NCI-H1105 (cell line): ENCODE measurements around the gene ZMIZ1.

Experiments used
- DNase-seq: peaks from one replicate; lab custom pipeline; 2025; lab: John Stamatoyannopoulos, UW

The ZMIZ1 gene

GRCh38 chr10:79308969-79309665 lies 240.4 kb downstream of the ZMIZ1 start:
- DNase-seq: no peak

- no peak for DNase-seq
Observed at GRCh38 chr10:79310200-79310865, 241.6 kb downstream of the ZMIZ1 start.

DNA sequence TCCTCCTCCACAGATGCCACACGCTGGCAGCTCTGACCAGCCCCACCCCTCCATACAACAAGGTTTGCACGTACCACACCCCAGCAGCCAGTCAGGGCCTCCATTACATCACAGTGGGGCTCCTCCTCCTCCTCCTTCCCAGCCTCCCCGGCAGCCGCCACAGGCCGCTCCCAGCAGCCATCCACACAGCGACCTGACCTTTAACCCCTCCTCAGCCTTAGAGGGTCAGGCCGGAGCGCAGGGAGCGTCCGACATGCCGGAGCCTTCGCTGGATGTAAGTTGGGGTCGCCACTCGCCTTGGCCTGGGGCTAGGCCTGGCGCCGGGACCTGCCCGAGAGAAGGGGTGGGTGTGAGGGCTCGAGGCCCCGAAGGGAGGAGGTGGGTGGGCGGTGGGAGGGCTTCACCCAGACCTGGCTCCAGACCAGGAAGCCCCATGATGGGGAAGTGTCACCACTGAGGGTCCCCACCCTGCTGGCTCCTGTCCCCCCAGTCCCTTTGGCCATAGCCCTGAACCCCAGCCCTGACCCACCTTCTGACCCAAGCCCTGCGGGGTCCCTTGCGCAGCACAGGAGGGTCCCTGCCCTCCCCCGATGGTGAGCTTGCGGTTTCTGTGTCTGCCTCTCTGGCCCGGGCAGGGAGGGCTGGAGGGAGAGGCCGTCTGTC lies 242.3 kb downstream of the ZMIZ1 start:
- DNase-seq: no peak

DNA sequence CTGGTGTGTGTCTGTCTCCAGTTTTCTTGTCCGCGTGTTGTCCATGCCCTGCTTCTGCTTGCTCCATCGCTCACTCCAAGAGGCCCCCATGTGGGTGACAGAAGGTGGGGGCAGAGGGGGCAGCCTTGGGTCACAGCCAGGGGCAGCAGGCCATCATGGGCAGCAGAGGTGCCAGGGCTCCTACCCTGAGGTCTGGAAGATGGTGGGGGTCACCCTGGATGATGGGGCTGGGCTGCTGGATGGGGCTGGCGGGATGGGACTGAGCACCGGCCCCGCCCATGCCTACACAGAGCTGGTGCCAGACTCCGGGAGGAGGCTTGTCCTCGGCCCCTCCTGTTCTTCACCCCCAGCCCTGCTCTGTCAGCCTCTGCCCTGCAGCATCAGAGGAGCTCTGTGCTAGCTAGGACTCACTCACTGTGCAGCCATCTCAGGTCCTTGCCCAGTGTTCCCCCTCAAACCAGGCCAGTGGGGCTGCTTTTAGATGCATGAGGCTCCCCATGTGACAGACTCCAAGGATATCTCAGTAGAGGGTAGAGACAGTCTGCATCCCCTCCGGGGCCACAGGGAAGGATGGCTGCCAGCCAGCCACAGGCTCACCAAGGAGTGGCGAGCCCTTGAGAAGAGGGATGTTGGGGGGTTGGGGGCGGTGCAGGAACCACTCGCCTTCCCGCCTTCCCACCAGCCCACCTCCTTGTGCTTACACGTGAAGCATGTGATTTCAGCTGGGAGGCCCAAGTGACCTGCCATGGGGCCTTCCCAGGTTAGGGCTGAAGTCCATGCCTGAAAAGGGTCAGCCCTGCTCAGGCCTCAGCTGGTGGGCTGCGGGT lies 243.0 kb downstream of the ZMIZ1 start:
- DNase-seq: no peak

- DNase-seq: no peak
Observed at GRCh38 chr10:79312601-79313187, 243.9 kb downstream of the ZMIZ1 start.

DNA sequence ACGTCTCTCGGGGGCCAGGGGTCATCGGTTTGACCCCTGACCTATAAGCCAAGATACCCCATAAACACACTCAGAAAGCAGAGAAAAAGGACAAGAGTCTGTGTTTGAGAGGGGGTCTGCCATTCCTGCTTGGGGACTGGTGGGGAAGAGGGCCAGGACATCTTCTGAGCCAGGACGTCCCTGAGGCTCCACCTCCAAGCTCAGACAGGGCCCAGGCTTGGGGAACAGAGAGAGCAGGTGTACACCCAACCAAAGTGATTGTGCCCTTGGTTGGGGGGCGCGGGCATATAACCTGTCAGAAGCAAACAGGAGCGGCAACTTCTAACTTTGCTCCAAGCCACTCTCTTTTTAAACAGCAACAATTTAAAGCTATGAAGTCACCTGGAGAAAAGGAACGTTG lies 244.6 kb downstream of the ZMIZ1 start:
- DNase-seq: no peak

- no peak for DNase-seq
Observed at GRCh38 chr10:79313911-79314439, 245.2 kb downstream of the ZMIZ1 start.

DNA sequence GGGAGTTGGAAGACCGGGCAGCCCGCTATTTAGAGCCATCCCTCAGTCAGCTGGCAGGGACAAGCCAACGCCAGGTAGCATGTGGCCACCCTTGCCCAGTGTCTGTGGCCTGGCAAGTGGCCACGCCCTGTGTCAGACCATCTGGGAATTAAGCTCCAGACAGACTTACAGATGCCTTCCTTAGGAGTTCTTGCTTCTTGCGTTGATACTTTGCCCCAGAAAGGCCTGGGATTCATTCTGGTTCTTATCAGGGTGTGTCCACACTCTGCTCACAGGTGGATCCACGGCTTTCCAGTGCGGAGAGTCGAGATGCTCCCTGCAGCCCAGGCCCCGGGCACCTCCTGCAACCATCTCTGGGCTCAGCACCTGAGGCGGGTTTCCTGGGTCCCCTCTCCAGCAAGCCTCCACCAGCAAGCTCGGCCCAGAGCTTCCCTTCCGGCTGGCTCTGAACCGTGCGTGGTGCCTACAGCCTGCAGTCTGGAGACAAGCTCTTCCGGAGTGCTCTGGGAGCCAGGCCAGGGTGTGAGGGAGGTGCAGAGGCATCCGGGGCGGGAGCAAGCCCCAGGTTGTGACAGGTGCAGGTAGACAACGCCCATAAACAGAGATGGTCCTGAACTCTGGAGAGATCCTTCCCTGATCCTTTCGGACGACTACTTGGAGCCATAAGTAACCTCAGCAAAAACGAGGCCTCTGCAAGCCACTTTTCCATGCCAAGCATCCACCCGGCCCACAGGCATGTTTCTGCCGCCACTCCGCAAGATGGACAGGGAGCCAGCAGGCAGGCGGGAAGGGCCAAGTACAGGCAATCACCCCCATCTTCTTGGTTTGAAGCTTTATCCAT lies 246.2 kb downstream of the ZMIZ1 start:
- DNase-seq: no peak

- no peak for DNase-seq
Observed at GRCh38 chr10:79315602-79315920, 246.8 kb downstream of the ZMIZ1 start.

DNA sequence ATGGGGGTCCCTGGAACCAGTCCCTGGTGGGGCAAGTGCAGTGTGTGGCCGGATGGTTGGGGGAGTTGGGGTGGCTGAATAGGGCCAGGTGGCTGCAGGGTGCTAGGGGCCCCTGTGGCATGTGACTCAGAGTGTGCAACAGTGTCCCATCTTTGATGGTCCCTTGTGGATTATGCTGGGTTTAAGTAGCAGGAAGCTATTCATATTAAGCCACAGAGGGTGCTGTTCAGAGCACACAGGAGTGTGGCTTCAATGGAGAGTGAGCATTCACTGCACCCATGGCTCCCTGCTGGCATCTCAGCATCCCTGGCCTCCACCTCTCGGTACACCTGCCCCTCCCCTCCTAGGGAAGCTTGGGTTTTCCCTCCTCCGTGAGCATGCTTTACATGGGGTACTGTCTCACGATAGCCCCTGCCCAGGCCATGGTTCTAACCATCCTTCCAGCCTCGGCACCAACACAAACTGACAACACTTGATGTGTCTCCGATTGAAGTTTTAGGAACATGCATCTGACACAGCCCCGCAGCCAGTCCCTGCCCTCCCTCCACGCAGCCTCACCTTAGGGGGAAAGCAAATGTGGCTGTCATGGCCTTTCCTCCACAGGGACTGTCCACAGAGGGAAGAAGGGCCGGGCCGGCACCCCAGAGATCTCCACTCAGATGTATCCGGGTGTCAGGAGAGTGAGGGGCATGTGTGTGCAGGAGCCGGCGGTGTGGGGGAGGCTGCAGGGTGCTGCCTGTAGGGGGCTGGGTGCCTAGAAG lies 248.1 kb downstream of the ZMIZ1 start:
- no peak for DNase-seq

- DNase-seq: no peak
Observed at GRCh38 chr10:79318369-79318768, 249.6 kb downstream of the ZMIZ1 start.

GRCh38 chr10:79319115-79319771 lies 250.5 kb downstream of the ZMIZ1 start:
- no peak for DNase-seq

GRCh38 chr10:79320316-79320715 lies 251.6 kb downstream of the ZMIZ1 start:
- no peak for DNase-seq

DNA sequence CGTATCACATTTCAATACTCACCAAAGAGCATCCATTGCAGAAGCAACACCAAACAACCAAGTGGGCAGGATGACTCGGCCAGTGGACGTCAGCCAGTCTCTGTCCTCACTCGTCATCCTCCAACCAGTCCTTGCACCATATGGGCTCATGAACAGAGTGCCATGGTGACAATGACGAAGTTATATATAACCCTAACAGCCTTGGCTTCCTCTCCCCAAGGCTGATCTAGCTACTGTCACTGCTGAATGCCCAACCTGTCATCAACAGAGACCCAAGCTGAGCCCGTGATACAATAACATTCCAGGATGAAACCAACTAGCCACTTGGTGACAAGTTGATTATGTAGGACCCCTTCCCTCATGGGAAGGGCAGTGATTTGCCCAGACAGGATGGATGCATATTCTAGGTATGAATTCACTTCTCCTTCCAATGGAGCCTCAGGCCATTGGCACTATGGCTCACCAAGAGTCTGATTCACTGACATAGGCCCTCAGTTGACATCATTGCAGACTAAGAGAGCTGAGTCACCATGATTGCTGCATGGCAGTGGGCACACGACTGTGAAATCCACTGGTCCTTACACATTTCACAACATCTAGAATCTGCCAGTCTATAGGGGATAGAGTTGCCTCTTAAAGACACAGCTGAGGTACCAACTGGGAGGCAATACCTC lies 252.2 kb downstream of the ZMIZ1 start:
- DNase-seq: no peak

DNA sequence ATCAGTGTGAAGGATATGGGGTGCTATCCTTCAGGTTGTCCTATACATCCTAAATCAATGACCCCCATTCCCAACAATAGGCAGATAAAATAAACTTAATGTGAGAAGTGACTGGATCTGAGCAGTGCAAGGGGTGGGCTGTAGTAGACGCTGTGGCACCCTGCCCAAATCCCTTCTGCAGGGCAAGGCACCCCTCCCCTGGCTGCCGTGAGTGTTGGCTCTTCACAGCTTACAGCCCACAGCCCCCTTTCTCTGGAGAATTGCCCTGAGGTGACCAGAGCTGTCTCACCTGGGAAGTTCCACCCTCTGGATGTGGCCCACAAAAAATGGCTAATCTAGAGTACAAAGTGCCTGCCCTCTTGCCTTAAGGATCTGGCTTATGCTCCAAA lies 252.7 kb downstream of the ZMIZ1 start:
- DNase-seq: no peak

- DNase-seq: no peak
Observed at GRCh38 chr10:79321951-79322350, 253.2 kb downstream of the ZMIZ1 start.

- DNase-seq: no peak
Observed at GRCh38 chr10:79322616-79323543, 254.1 kb downstream of the ZMIZ1 start.

DNA sequence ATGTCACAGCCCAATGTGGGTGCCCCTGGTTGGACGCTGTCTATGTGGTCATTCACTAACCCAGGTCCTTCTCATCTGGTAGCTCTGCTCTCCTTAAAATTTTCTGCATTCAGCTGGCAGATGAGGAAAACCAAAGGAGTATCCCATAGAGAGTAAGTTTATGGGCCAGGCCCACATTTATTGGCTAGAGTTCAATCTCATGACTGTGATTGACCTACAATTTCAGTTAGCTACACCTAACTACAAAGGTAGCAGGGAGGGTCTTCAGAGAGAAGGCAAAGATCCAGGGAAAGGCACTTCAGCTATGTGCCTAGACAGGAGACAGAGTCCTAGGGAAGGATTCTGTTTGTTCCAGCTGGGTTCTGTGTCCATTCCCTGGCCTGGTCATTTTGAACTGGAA lies 254.8 kb downstream of the ZMIZ1 start:
- no peak for DNase-seq
